HepG2 (cell line): ENCODE data around the gene MASP2. TPM values are rescaled to one million over a fixed set of nuclear protein-coding genes. Genes with fewer than 3 reads are reported as not detected.

Experiments
- ATAC-seq: fragments of 200-7000 bp; cut with Tn5 transposase; 3 replicates; pipeline ENCODE4 v1.9.1; 2020; ENCODE audit warnings: mild to moderate bottlenecking, moderate library complexity
- BruUV-seq: library from RNA; stranded (reverse); fragments of 400-500 nt; replicated peaks from 2 replicates; lab custom pipeline; 2021; lab: Mats Ljungman, UMichigan
- CTCF ChIA-PET: fragments of 300-600 bp; formaldehyde crosslinking; extraction: SDS; loops from one replicate; lab custom pipeline; 2021; ENCODE audit warnings: low total read pairs, inconsistent platforms, low intra/inter-chr PET ratio; lab: Yijun Ruan, JAX
- POLR2A ChIA-PET: fragments of 350-600 bp; sonication (Branson Sonifier 250); formaldehyde crosslinking; loops from one replicate; lab custom pipeline; 2020; ENCODE audit warnings: antibody characterized with exemption, inconsistent platforms; lab: Yijun Ruan, JAX
- DNase-seq: peaks from one replicate; pipeline ENCODE4 v3.0.0-alpha.2; 2015; ENCODE audit warnings: low spot score
- FAIRE-seq: peaks from 3 replicates; lab custom pipeline; 2011; peaks lifted over from hg19 to GRCh38; lab: Jason Lieb, UNC
- H2AFZ ChIP-seq: one replicate; pipeline ENCODE4 v1.6.1; 2011; ENCODE audit warnings: low read length, inconsistent platforms
- H3K27ac ChIP-seq: fragments of 300-600 bp; 3 replicates; pipeline ENCODE4 v1.8.0; 2011; ENCODE audit warnings: mixed run types, mild to moderate bottlenecking, mixed read lengths, low read length, inconsistent platforms; ENCODE audit not compliant: insufficient read depth; ENCODE audit errors: extremely low read length
- H3K27me3 ChIP-seq, 2 experiments: fragments of 200-600 bp in 1 of 2; 2 replicates in 1 of 2; 3 replicates in 1 of 2; pipeline versions ENCODE4 v1.6.0 to v1.8.0; 2011; ENCODE audit warnings: low read length in 2 of 2, mild to moderate bottlenecking in 2 of 2, moderate library complexity in 2 of 2, inconsistent platforms in 1 of 2; ENCODE audit not compliant: insufficient read depth in 2 of 2, control insufficient read depth in 1 of 2
- H3K36me3 ChIP-seq, 2 experiments: fragments of 200-600 bp in 1 of 2; replicated peaks in 1 of 2; 2 replicates in 1 of 2; 3 replicates in 1 of 2; pipeline versions ENCODE4 v1.5.1 to v1.8.0; 2011; ENCODE audit warnings: low read length in 2 of 2, inconsistent platforms in 1 of 2; ENCODE audit not compliant: insufficient read depth in 2 of 2, control insufficient read depth in 1 of 2
- H3K4me1 ChIP-seq: 2 replicates; pipeline ENCODE4 v1.5.1; 2012; ENCODE audit warnings: low read length, inconsistent platforms; ENCODE audit not compliant: insufficient read depth
- H3K4me2 ChIP-seq: 2 replicates; pipeline ENCODE4 v1.6.0; 2011; ENCODE audit warnings: low read depth, low read length, inconsistent platforms
- H3K4me3 ChIP-seq, 3 experiments: fragments of 200-600 bp in 1 of 3; sonication (generic), shearing (Covaris generic) in 1 of 3; replicated peaks in 1 of 3; 2 replicates each; pipeline ENCODE4 v1.5.1; 2011 to 2016; ENCODE audit warnings: low read length in 3 of 3, inconsistent platforms in 2 of 3, low read depth in 2 of 3, mild to moderate bottlenecking in 2 of 3, control low read depth in 1 of 3, mixed read lengths in 1 of 3; ENCODE audit not compliant: insufficient read depth in 1 of 3
- H3K79me2 ChIP-seq: one replicate; pipeline ENCODE4 v1.6.1; 2011; ENCODE audit warnings: low read length, inconsistent platforms; ENCODE audit not compliant: insufficient read depth
- H3K9ac ChIP-seq: 2 replicates; pipeline ENCODE4 v1.6.0; 2011; ENCODE audit warnings: mild to moderate bottlenecking, low read depth, low read length, inconsistent platforms; ENCODE audit not compliant: insufficient read depth
- H3K9me3 ChIP-seq: 2 replicates; pipeline ENCODE4 v1.5.1; 2012; ENCODE audit warnings: mild to moderate bottlenecking, low read length
- H4K20me1 ChIP-seq: 2 replicates; pipeline ENCODE4 v1.6.0; 2011; ENCODE audit warnings: inconsistent platforms, mild to moderate bottlenecking, low read length, moderate library complexity; ENCODE audit not compliant: insufficient read depth
- CEBPB ChIP-seq: IDR thresholded peaks from 2 replicates; pipeline ENCODE4 v1.6.1; 2011; ENCODE audit warnings: low read depth, low read length, improper control_type of control experiment, borderline replicate concordance
- HNF4A ChIP-seq: sonication (generic); formaldehyde crosslinking; IDR thresholded peaks from 2 replicates; pipeline ENCODE4 v1.4.0; 2020; ENCODE audit warnings: missing genetic modification reagents
- HNRNPLL ChIP-seq: fragments of 200-400 bp; formaldehyde crosslinking; IDR thresholded peaks from 2 replicates; pipeline ENCODE4 v1.6.1; 2017; ENCODE audit warnings: mild to moderate bottlenecking, low read depth, low read length; ENCODE audit not compliant: poor library complexity, severe bottlenecking
- SOX13 ChIP-seq, 3 experiments: fragments of 450-650 bp in 1 of 3; sonication (generic) in 1 of 3; formaldehyde crosslinking in 1 of 3; IDR thresholded peaks in 2 of 3; conservative IDR thresholded peaks in 1 of 3; 2 replicates each; pipeline versions ENCODE4 v1.5.0 to v1.6.1; 2016 to 2020; ENCODE audit warnings: antibody characterized with exemption in 1 of 3, mild to moderate bottlenecking in 1 of 3, missing compliant biosample characterization in 1 of 3, missing genetic modification reagents in 1 of 3, moderate library complexity in 1 of 3
- ZNF121 ChIP-seq: sonication (generic); formaldehyde crosslinking; IDR thresholded peaks from 2 replicates; pipeline ENCODE4 v1.5.0; 2020; ENCODE audit warnings: mild to moderate bottlenecking, missing genetic modification reagents
- ZNF512 ChIP-seq: sonication (generic); formaldehyde crosslinking; IDR thresholded peaks from 2 replicates; pipeline ENCODE4 v1.4.0; 2020; ENCODE audit warnings: mild to moderate bottlenecking, missing genetic modification reagents
- WGBS: methylation state at CpG from one replicate; pipeline ENCODE4 v1.1.6; 2017; ENCODE audit warnings: low lambda C conversion rate; 5-methylcytosine and 5-hydroxymethylcytosine counted together
- in situ Hi-C: cut with HindIII; loops from 2 replicates; pipeline ENCODE4 v1.10.0; 2017; ENCODE audit warnings: low pct_unique_long_range_greater_than_20kb; ENCODE audit not compliant: extremely low pct_ligation_motif_present
- intact Hi-C: fragments of 100-400 bp; cut with micrococcal nuclease; formaldehyde crosslinking; loops from one replicate; pipeline ENCODE4 v1.10.0; 2022; ENCODE audit not compliant: unreplicated experiment
- polyA plus RNA-seq, 8 experiments: library from polyadenylated mRNA; depleted of rRNA in 3 of 8; stranded (reverse) in 7 of 8; unstranded in 1 of 8; fragments of >200 nt; fragmentation: Illumina TruSeq in 4 of 8; extraction: Trizol in 4 of 8; gene quantifications; 2 replicates each; pipeline versions ENCODE4 v1.2.1 to v1.2.3, GENCODE V29; 2011 to 2016; ENCODE audit warnings: low read depth in 4 of 8, missing spikeins in 1 of 8, mixed read lengths in 1 of 8; ENCODE audit not compliant: insufficient read depth in 1 of 8
- total RNA-seq, 5 experiments: library from RNA; depleted of rRNA; stranded (reverse); fragments of >200 nt; fragmentation: Illumina TruSeq; extraction: Trizol; gene quantifications; 2 replicates each; pipeline ENCODE4 v1.2.3, GENCODE V29; 2016; ENCODE audit warnings: low read depth in 1 of 5

MASP2 gene
- total and polyA plus RNA-seq, 2 of the 13 experiments (the other 11 are each of a cell fraction or from before 2014, with no cell fraction given), result 7.1 to 11.8 TPM

- DNase-seq, result no peak
- peak overlapping the region in 2 of 3 experiments; percentile 34 to 67; a peak in 4 of 6 replicates for H3K4me3 ChIP-seq
- no peaks in the 10 kb centered on the region for H4K20me1 ChIP-seq
- no peak for FAIRE-seq
- peak; percentile 31 for ATAC-seq
- H3K9me3 ChIP-seq, result no peaks in the 10 kb centered on the region
- WGBS, result 41% methylated on average over 9 of the region's 9 CpGs
- CTCF ChIA-PET, result no interaction called here
- H3K9ac ChIP-seq, result peak overlapping the region; percentile 53; the same call in 1 of the 2 replicates
- no peaks in the 10 kb centered on the region for H3K79me2 ChIP-seq
- peaks cover 2 to 9% of the 10 kb centered on the region in 2 experiments; a peak in 4 of 5 replicates for H3K27me3 ChIP-seq
- peaks cover 54% of the 10 kb centered on the region for H3K4me1 ChIP-seq
- intact Hi-C loops (no loop called here), in situ Hi-C loops (no loop called here)
- no peak overlapping the region for H3K27ac ChIP-seq
- peak overlapping the region; percentile 94 for H3K4me2 ChIP-seq
- TF ChIP-seq CEBPB (peak; percentile 72), ZNF512 (CRISPR knock-in tag) (0 out of 2 replicates have a peak, but pooled peaks have one; percentile 22), HNRNPLL (no peak), SOX13 (IDR thresholded peaks at IDR 0.05) (no peak), SOX13 (CRISPR knock-in tag; conservative IDR thresholded peaks at IDR 0.05 in 1 of 2, IDR thresholded peaks at IDR 0.05 in 1 of 2) (peak in 1 of 2 experiments; percentile 22; a peak in 1 of 4 replicates), HNF4A (0 out of 2 replicates have a peak, but pooled peaks have one; percentile 12), ZNF121 (CRISPR knock-in tag) (peak; percentile 81)
- no peaks in the 10 kb centered on the region for H3K36me3 ChIP-seq
- no TSS peak for BruUV-seq
- H2AFZ ChIP-seq, result no peak overlapping the region
- POLR2A ChIA-PET, result interaction anchor here (1.2 kb wide), 1 partner anchor 31 kb away, joined by 3 read pairs; no protein-coding TSS in a partner anchor
Measured at GRCh38 chr1:10980841-10981727, 66.0 kb downstream of the MASP2 start.
